SK-N-SH (cell line): ENCODE data around the gene CXCL1. TPM values are rescaled to one million over a fixed set of nuclear protein-coding genes. Genes with fewer than 3 reads are reported as not detected.

Experiments
- CTCF ChIA-PET: fragments of 300-600, 350-600 bp; formaldehyde crosslinking; extraction: SDS; loops from one replicate; lab custom pipeline; 2021; lab: Yijun Ruan, JAX
- POLR2A ChIA-PET: fragments of 350-600 bp; sonication (Branson Sonifier 250); formaldehyde crosslinking; extraction: SDS; loops from one replicate; lab custom pipeline; 2020; ENCODE audit warnings: antibody characterized with exemption, inconsistent platforms; lab: Yijun Ruan, JAX
- DNase-seq: peaks from one replicate; pipeline ENCODE4 v3.0.0; 2012
- H2AFZ ChIP-seq: fragments of 200-600 bp; sonication (generic); 2 replicates; pipeline ENCODE4 v1.8.1; 2016; ENCODE audit warnings: antibody characterized with exemption, mild to moderate bottlenecking, low read depth
- H3F3A ChIP-seq: fragments of 200-600 bp; sonication (generic); replicated peaks from 2 replicates; pipeline ENCODE3; 2016; ENCODE audit warnings: antibody characterized with exemption, mild to moderate bottlenecking; ENCODE audit not compliant: insufficient read depth
- H3K27ac ChIP-seq, 2 experiments: fragments of 200-500 bp in 1 of 2; fragments of 200-600 bp in 1 of 2; sonication (Bioruptor generic) in 1 of 2; sonication (generic), shearing (Covaris generic) in 1 of 2; 2 replicates each; pipeline versions ENCODE4 v1.5.1 to v1.6.1; 2014 to 2016; ENCODE audit warnings: low read depth in 2 of 2, inconsistent platforms in 1 of 2, low read length in 1 of 2, mild to moderate bottlenecking in 1 of 2, mixed read lengths in 1 of 2
- H3K27me3 ChIP-seq: fragments of 200-600 bp; sonication (generic), shearing (Covaris generic); 2 replicates; pipeline ENCODE4 v1.6.1; 2016; ENCODE audit warnings: mixed run types; ENCODE audit not compliant: insufficient read depth
- H3K36me3 ChIP-seq, 2 experiments: fragments of 200-500 bp in 1 of 2; fragments of 200-600 bp in 1 of 2; sonication (Bioruptor generic) in 1 of 2; sonication (generic) in 1 of 2; replicated peaks in 1 of 2; 2 replicates each; pipeline versions ENCODE3 to v1.5.1; 2014 to 2016; ENCODE audit warnings: low read length in 1 of 2, mild to moderate bottlenecking in 1 of 2; ENCODE audit not compliant: insufficient read depth in 2 of 2, control insufficient read depth in 1 of 2
- H3K4me1 ChIP-seq, 2 experiments: fragments of 200-500 bp in 1 of 2; fragments of 200-600 bp in 1 of 2; sonication (Bioruptor generic) in 1 of 2; sonication (generic), shearing (Covaris generic) in 1 of 2; 2 replicates each; pipeline versions ENCODE4 v1.5.1 to v1.6.1; 2014 to 2016; ENCODE audit warnings: low read depth in 1 of 2, low read length in 1 of 2, mixed run types in 1 of 2; ENCODE audit not compliant: insufficient read depth in 2 of 2, control insufficient read depth in 1 of 2
- H3K4me2 ChIP-seq: fragments of 200-600 bp; sonication (generic), shearing (Covaris generic); 2 replicates; pipeline ENCODE4 v1.6.1; 2017; ENCODE audit warnings: mixed run types
- H3K4me3 ChIP-seq, 2 experiments: fragments of 200-500 bp in 1 of 2; fragments of 200-600 bp in 1 of 2; sonication (Bioruptor generic) in 1 of 2; sonication (generic), shearing (Covaris generic) in 1 of 2; 2 replicates each; pipeline versions ENCODE4 v1.5.1 to v1.8.1; 2014 to 2016; ENCODE audit warnings: low read depth in 2 of 2, inconsistent platforms in 1 of 2, low read length in 1 of 2, mild to moderate bottlenecking in 1 of 2, mixed read lengths in 1 of 2, moderate library complexity in 1 of 2
- H3K79me2 ChIP-seq: fragments of 200-600 bp; sonication (generic); 2 replicates; pipeline ENCODE4 v1.8.1; 2017; ENCODE audit warnings: mild to moderate bottlenecking; ENCODE audit not compliant: insufficient read depth
- H3K9ac ChIP-seq: fragments of 200-600 bp; sonication (generic); 2 replicates; pipeline ENCODE4 v1.6.1; 2017; ENCODE audit warnings: mixed run types
- H3K9me2 ChIP-seq: fragments of 200-600 bp; sonication (generic); 2 replicates; pipeline ENCODE4 v1.6.1; 2017; ENCODE audit warnings: mixed run types
- H3K9me3 ChIP-seq: fragments of 200-600 bp; sonication (generic); 2 replicates; pipeline ENCODE4 v1.6.1; 2017; ENCODE audit warnings: mixed run types, mild to moderate bottlenecking, moderate library complexity
- H4K20me1 ChIP-seq: fragments of 200-600 bp; sonication (generic); 2 replicates; pipeline ENCODE4 v1.6.1; 2017; ENCODE audit warnings: mild to moderate bottlenecking, mixed run types; ENCODE audit not compliant: insufficient read depth
- CHD2 ChIP-seq: fragments of 150-350 bp; IDR thresholded peaks from 2 replicates; pipeline ENCODE4 v1.6.1; 2018; ENCODE audit warnings: low read length; ENCODE audit not compliant: partially characterized antibody
- ELF1 ChIP-seq: IDR thresholded peaks from 2 replicates; pipeline ENCODE4 v1.4.0; 2012
- FOXM1 ChIP-seq: IDR thresholded peaks from 2 replicates; pipeline ENCODE4 v1.4.0; 2012; ENCODE audit warnings: low read depth, mild to moderate bottlenecking
- GATA2 ChIP-seq: sonication (generic); formaldehyde crosslinking; IDR thresholded peaks from 2 replicates; pipeline ENCODE4 v1.5.0; 2020; ENCODE audit warnings: mild to moderate bottlenecking, missing genetic modification reagents
- MAX ChIP-seq: IDR thresholded peaks from 2 replicates; pipeline ENCODE4 v1.4.0; 2012; ENCODE audit warnings: low read depth
- MEF2A ChIP-seq: IDR thresholded peaks from 2 replicates; pipeline ENCODE4 v1.4.0; 2012; ENCODE audit warnings: low read depth, borderline replicate concordance
- MXI1 ChIP-seq: IDR thresholded peaks from 2 replicates; pipeline ENCODE4 v1.6.1; 2012; ENCODE audit warnings: mild to moderate bottlenecking, low read depth, low read length, improper control_type of control experiment
- NFIC ChIP-seq: IDR thresholded peaks from 2 replicates; pipeline ENCODE4 v1.4.0; 2012; ENCODE audit warnings: borderline replicate concordance
- NRF1 ChIP-seq: IDR thresholded peaks from 2 replicates; pipeline ENCODE4 v1.6.1; 2012; ENCODE audit warnings: low read depth, mild to moderate bottlenecking, low read length
- RCOR1 ChIP-seq: fragments of 150-350 bp; IDR thresholded peaks from 2 replicates; pipeline ENCODE4 v1.6.1; 2017; ENCODE audit warnings: antibody characterized with exemption, low read length
- SIN3A ChIP-seq: IDR thresholded peaks from 2 replicates; pipeline ENCODE4 v1.6.1; 2012; ENCODE audit warnings: low read depth, mild to moderate bottlenecking, low read length, moderate library complexity, borderline replicate concordance
- TAF1 ChIP-seq: IDR thresholded peaks from 2 replicates; pipeline ENCODE4 v1.6.1; 2012; ENCODE audit warnings: low read depth, mild to moderate bottlenecking, low read length, moderate library complexity, borderline replicate concordance
- TEAD4 ChIP-seq: IDR thresholded peaks from 2 replicates; pipeline ENCODE4 v1.4.0; 2012; ENCODE audit warnings: mild to moderate bottlenecking, borderline replicate concordance; ENCODE audit not compliant: insufficient read depth
- USF2 ChIP-seq: fragments of 150-350 bp; IDR thresholded peaks from 2 replicates; pipeline ENCODE4 v1.6.1; 2017; ENCODE audit warnings: antibody characterized with exemption, low read length, low read depth, borderline replicate concordance
- WGBS: methylation state at CpG from one replicate; pipeline ENCODE4 v1.1.6; 2017; ENCODE audit warnings: low lambda C conversion rate; 5-methylcytosine and 5-hydroxymethylcytosine counted together
- polyA plus RNA-seq, 3 experiments: library from polyadenylated mRNA; depleted of rRNA; stranded (reverse); fragments of >200 nt; gene quantifications; 2 replicates each; pipeline ENCODE4 v1.2.3, GENCODE V29; 2012
- TF ChIP-seq, protein P1 (sequence below): IDR thresholded peaks from 2 replicates; pipeline ENCODE4 v1.4.0; 2012; ENCODE audit warnings: low read depth, borderline replicate concordance
- TF ChIP-seq, protein P2 (sequence below): IDR thresholded peaks from 2 replicates; pipeline ENCODE4 v1.4.0; 2012; ENCODE audit warnings: low read depth, borderline replicate concordance
- TF ChIP-seq, protein P3 (sequence below): fragments of 200-600 bp; sonication (generic); IDR thresholded peaks from 2 replicates; pipeline ENCODE4 v1.6.1; 2017; ENCODE audit warnings: antibody characterized with exemption, mild to moderate bottlenecking, moderate library complexity
- TF ChIP-seq, protein P4 (sequence below): IDR thresholded peaks from 2 replicates; pipeline ENCODE4 v1.6.1; 2012; ENCODE audit warnings: mild to moderate bottlenecking, low read depth, low read length, moderate library complexity

The CXCL1 gene
- polyA plus RNA-seq, 1 of the 3 experiments (the other 2 are of a cell fraction) = 0.12 TPM

DNA sequence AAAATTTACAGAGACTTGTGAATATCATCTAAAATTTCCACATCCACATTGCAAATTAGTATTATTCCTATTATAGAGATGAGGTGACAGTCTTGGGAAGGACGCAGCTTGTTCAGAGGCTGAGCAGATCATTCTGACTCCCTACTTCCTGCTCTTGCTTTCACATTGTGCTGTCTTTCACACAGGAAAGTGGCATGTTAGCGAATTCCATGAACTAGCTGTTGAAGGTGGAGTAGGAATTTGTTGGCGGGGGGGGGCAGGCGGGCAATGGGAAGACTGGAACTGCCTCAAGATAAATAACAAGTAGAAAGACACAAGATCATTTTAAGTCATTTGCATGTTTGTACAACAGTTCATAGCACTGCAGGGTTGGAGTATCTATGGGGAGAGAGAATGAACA lies 13.8 kb upstream of the CXCL1 start:
- Histone ChIP-seq H3K36me3 (no peaks in the 10 kb centered on the region), H3F3A (no peaks in the 10 kb centered on the region), H3K4me1 (no peaks in the 10 kb centered on the region), H3K9me3 (no peaks in the 10 kb centered on the region), H3K4me2 (no peak overlapping the region), H3K9me2 (no peaks in the 10 kb centered on the region), H3K4me3 (no peak overlapping the region), H3K79me2 (no peaks in the 10 kb centered on the region), H3K27me3 (peaks cover 13% of the 10 kb centered on the region; the same call in 1 of the 2 replicates), H3K27ac (no peak overlapping the region), H4K20me1 (no peaks in the 10 kb centered on the region), H2AFZ (no peak overlapping the region), H3K9ac (no peak overlapping the region)
- POLR2A ChIA-PET = no interaction called here
- WGBS = 7% methylated on average over 4 of the region's 4 CpGs
- no peak for DNase-seq
- CTCF ChIA-PET = no interaction called here
- TF ChIP-seq SIN3A (no peak), FOXM1 (no peak), NRF1 (no peak), MXI1 (no peak), RCOR1 (no peak), GATA2 (CRISPR knock-in tag) (no peak), ELF1 (no peak), TEAD4 (no peak), MAX (no peak), NFIC (no peak), MEF2A (no peak), USF2 (no peak), TAF1 (no peak), CHD2 (no peak)
- TF ChIP-seq, protein P1, sequence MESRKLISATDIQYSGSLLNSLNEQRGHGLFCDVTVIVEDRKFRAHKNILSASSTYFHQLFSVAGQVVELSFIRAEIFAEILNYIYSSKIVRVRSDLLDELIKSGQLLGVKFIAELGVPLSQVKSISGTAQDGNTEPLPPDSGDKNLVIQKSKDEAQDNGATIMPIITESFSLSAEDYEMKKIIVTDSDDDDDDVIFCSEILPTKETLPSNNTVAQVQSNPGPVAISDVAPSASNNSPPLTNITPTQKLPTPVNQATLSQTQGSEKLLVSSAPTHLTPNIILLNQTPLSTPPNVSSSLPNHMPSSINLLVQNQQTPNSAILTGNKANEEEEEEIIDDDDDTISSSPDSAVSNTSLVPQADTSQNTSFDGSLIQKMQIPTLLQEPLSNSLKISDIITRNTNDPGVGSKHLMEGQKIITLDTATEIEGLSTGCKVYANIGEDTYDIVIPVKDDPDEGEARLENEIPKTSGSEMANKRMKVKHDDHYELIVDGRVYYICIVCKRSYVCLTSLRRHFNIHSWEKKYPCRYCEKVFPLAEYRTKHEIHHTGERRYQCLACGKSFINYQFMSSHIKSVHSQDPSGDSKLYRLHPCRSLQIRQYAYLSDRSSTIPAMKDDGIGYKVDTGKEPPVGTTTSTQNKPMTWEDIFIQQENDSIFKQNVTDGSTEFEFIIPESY = no peak
- TF ChIP-seq, protein P2, sequence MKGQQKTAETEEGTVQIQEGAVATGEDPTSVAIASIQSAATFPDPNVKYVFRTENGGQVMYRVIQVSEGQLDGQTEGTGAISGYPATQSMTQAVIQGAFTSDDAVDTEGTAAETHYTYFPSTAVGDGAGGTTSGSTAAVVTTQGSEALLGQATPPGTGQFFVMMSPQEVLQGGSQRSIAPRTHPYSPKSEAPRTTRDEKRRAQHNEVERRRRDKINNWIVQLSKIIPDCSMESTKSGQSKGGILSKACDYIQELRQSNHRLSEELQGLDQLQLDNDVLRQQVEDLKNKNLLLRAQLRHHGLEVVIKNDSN = no peak
- TF ChIP-seq, protein P3, sequence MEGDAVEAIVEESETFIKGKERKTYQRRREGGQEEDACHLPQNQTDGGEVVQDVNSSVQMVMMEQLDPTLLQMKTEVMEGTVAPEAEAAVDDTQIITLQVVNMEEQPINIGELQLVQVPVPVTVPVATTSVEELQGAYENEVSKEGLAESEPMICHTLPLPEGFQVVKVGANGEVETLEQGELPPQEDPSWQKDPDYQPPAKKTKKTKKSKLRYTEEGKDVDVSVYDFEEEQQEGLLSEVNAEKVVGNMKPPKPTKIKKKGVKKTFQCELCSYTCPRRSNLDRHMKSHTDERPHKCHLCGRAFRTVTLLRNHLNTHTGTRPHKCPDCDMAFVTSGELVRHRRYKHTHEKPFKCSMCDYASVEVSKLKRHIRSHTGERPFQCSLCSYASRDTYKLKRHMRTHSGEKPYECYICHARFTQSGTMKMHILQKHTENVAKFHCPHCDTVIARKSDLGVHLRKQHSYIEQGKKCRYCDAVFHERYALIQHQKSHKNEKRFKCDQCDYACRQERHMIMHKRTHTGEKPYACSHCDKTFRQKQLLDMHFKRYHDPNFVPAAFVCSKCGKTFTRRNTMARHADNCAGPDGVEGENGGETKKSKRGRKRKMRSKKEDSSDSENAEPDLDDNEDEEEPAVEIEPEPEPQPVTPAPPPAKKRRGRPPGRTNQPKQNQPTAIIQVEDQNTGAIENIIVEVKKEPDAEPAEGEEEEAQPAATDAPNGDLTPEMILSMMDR = no peak
- TF ChIP-seq, protein P4, sequence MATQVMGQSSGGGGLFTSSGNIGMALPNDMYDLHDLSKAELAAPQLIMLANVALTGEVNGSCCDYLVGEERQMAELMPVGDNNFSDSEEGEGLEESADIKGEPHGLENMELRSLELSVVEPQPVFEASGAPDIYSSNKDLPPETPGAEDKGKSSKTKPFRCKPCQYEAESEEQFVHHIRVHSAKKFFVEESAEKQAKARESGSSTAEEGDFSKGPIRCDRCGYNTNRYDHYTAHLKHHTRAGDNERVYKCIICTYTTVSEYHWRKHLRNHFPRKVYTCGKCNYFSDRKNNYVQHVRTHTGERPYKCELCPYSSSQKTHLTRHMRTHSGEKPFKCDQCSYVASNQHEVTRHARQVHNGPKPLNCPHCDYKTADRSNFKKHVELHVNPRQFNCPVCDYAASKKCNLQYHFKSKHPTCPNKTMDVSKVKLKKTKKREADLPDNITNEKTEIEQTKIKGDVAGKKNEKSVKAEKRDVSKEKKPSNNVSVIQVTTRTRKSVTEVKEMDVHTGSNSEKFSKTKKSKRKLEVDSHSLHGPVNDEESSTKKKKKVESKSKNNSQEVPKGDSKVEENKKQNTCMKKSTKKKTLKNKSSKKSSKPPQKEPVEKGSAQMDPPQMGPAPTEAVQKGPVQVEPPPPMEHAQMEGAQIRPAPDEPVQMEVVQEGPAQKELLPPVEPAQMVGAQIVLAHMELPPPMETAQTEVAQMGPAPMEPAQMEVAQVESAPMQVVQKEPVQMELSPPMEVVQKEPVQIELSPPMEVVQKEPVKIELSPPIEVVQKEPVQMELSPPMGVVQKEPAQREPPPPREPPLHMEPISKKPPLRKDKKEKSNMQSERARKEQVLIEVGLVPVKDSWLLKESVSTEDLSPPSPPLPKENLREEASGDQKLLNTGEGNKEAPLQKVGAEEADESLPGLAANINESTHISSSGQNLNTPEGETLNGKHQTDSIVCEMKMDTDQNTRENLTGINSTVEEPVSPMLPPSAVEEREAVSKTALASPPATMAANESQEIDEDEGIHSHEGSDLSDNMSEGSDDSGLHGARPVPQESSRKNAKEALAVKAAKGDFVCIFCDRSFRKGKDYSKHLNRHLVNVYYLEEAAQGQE = no peak
- TF ChIP-seq, all 33 proteins: peak for 0
